Fibroblast of the aortic adventitia (primary cell): Measurements from ENCODE around the gene SNED1. TPM values are rescaled to one million over a fixed set of nuclear protein-coding genes. Genes with fewer than 3 reads are reported as not detected.

Experiments used
- DNase-seq: peaks from one replicate; pipeline ENCODE4 v3.0.0-alpha.2; 2010; ENCODE audit warnings: low read depth
- H3K4me3 ChIP-seq: 2 replicates; pipeline ENCODE4 v1.5.1; 2011; ENCODE audit warnings: low read depth, mild to moderate bottlenecking, control low read depth, low read length, moderate library complexity
- CTCF ChIP-seq: IDR thresholded peaks from 2 replicates; pipeline ENCODE4 v1.5.1; 2011; ENCODE audit warnings: mild to moderate bottlenecking, low read length, control low read depth, inconsistent platforms; ENCODE audit not compliant: insufficient read depth
- total RNA-seq: library from RNA; depleted of rRNA; stranded (reverse); fragments of >200 nt; gene quantifications from 2 replicates; pipeline ENCODE4 v1.2.3, GENCODE V29; 2012; ENCODE audit warnings: low replicate concordance

SNED1 gene
- total RNA-seq, 1 donor, result 77.5 TPM

GRCh38 chr2:241122376-241123002 lies 124.1 kb downstream of the SNED1 start:
- DNase-seq, result no peak
- TF ChIP-seq CTCF, result no peak

GRCh38 chr2:241123816-241124536 lies 125.6 kb downstream of the SNED1 start:
- DNase-seq, result no peak
- H3K4me3 ChIP-seq, result no peak overlapping the region
- no peak for TF ChIP-seq CTCF

More at GRCh38 chr2:241122376-241123002, 124.1 kb downstream of the SNED1 start:
- no peak overlapping the region for H3K4me3 ChIP-seq

- DNase-seq, result no peak
Measured at GRCh38 chr2:241125626-241126025, 127.2 kb downstream of the SNED1 start.

GRCh38 chr2:241126201-241126611 lies 127.8 kb downstream of the SNED1 start:
- no peak overlapping the region for H3K4me3 ChIP-seq
- DNase-seq, result no peak
- no peak for TF ChIP-seq CTCF

More at GRCh38 chr2:241125626-241126025, 127.2 kb downstream of the SNED1 start:
- H3K4me3 ChIP-seq, result no peak overlapping the region
- no peak for TF ChIP-seq CTCF

GRCh38 chr2:241126771-241127202 lies 128.4 kb downstream of the SNED1 start:
- no peak for TF ChIP-seq CTCF
- H3K4me3 ChIP-seq, result no peak overlapping the region
- DNase-seq, result no peak

GRCh38 chr2:241128266-241128665 lies 129.8 kb downstream of the SNED1 start:
- DNase-seq, result no peak
- TF ChIP-seq CTCF, result no peak
- H3K4me3 ChIP-seq, result no peak overlapping the region
